Adipose tissue (tissue), 3 donors: ENCODE measurements around the gene SFXN2. TPM values are rescaled to one million over a fixed set of nuclear protein-coding genes. Genes with fewer than 3 reads are reported as not detected.
A peak's percentile ranks its signal among the peaks of the same experiment; 100 is the strongest.

ENCODE experiments used
- H3K27ac ChIP-seq: one replicate; pipeline ENCODE4 v1.5.1; 2013; ENCODE audit warnings: low read depth, low read length
- WGBS, 3 donors: extraction: QIAGEN DNeasy Blood & Tissue Kit; methylation state at CpG; one replicate each; pipeline ENCODE4 v1.1.7; 2013; 5-methylcytosine and 5-hydroxymethylcytosine counted together
- polyA plus RNA-seq, 3 donors: library from polyadenylated mRNA; stranded (reverse); fragments of 200-250 nt; gene quantifications; one replicate each; pipeline ENCODE4 v1.2.3, GENCODE V29; 2013
- donor health status: healthy with polysubstance abuse.
- donor health status: Bipolar disorder and iron deficiency.
- donor health status: healthy.

Gene SFXN2
- polyA plus RNA-seq, 3 donors: 3.0 to 11.5 (median 10.8) TPM

DNA sequence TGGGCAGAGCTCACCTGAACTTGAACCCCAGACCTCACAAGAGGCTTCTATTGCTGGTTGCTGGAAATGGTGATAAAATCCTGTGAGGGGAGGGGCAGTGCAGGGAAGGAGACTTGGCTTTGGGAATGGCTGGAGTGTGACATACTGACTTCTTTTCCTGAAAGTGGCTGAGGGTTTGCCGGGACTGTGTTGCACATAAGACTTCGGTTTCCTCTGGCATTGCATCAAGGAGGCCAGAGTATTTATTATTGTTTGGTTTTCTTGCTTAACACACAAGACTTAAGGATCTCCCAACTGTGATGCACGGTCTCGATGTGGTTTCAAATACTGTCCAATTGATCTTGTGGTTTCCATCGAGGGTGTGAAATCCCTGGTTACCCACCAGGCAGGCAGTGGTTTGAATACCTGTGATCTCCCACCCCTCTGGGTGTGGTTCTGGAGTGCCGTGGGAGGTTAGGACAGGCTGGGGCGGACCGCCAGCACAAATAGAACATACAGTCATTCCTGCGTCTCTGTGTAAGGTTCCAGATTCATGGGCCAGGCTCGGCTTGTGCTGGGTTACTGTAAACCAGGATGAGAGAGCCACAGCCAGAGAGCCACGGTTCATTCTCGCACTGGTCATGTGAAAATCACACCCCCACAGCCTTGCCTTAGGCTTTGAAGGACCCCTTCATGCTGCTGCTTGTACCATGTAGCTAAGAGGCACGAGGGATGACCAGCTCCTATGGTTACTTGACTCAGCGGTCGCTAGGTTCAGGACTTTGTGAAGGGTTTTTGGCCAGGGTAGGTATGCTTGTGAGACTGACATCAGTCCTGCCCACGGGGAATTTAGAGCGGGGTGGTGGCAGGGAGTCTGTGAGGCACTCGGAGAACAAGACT, 68.5 kb downstream of the SFXN2 start:
- 28 to 69% (median 34%) methylated on average over 18 of the region's 18 CpGs for WGBS, 3 donors
- H3K27ac ChIP-seq: peak overlapping the region; percentile 87

DNA sequence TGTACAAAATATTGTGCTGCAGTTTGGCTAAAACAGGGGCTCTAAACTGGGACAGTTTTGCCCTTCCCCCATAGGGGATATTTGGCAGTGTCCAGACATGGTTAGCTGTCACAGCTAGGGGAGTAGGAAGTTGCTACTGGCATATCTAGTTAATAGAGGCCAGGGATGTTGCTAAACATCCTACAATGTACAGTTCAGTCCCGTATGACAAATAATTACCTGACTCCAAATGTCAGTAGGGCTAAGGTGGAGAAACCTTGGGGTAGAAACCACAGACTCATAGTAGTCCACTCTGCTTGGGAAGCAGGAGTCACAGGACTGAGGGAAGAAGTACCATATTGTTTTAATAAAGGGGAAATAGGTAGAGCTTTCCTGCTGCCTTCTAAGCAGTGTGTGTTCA, 69.1 kb downstream of the SFXN2 start:
- 19 to 74% (median 23%) methylated on average over 1 of the region's 1 CpG for WGBS, 3 donors
- H3K27ac ChIP-seq: peak overlapping the region; percentile 87

DNA sequence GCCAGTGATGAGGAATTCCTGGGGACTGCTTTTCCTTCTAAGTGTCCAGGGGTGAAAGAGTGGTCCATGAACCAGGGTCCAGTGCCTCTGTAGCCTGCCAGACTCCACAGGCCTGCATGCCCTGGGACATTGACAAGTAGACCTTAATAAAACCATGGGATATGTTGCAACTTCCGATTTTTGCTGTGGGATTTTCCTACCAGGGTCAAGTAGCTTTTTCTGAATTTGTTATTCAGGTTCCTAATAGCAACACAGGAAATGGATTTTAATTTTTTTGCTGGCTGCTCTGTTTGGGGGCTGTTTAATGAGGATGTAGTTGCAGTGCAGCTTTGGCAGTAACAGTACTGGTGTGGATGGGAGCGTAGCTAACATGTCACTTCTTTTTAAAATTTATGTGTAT, 71.4 kb downstream of the SFXN2 start:
- H3K27ac ChIP-seq: no peak overlapping the region
- WGBS, 3 donors: 10 to 51% (median 20%) methylated on average over 2 of the region's 2 CpGs

DNA sequence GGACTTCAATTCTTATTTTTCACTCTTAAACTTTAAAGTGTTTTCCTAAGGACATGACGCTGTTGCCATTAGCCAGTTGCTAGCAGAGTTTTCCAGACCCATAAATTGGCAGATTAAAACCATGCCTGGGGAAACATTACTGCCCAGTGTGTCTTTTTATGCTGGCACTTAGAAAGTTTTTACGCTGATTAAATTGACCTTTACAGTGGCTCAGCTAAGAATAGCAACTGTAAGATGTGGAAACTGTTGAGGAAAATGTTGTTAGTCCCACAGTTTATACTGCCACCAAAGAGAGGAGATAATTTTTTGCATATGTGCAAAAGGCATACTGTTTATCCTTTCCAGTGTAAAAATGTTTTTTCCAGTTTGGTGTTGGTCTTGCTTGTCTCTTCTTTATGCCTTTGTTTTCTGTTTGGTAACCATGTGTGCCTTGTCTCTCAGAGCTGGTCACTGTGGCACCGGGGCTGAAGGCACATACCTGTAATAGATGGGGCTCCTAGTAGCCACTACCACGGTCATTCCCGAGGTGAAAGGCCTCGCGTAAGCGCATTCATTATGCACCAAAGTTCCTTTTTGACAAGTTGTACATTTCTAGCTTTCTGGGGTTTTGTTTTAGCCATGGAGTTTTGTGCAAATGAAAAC, 77.4 kb downstream of the SFXN2 start:
- WGBS, 3 donors: 81 to 86% (median 85%) methylated on average over 8 of the region's 8 CpGs
- no peak overlapping the region for H3K27ac ChIP-seq

Other genes with a start within 250 kb of the SFXN2 start
- gene ACTR1A, start 211.9 kb upstream of the SFXN2 start, polyA plus RNA-seq: 10 to 100 TPM; 28.7 to 69.2 (median 61.5) TPM
- 1 to 10 TPM; 2.7 to 5.3 (median 3.6) TPM for gene SUFU, start 210.7 kb upstream of the SFXN2 start, polyA plus RNA-seq
- gene TRIM8, start 70.2 kb upstream of the SFXN2 start, polyA plus RNA-seq: 100 to 1,000 TPM in 2 of 3 donors, 10 to 100 TPM in 1; 76.1 to 174 (median 115) TPM
- gene ARL3, start 239 bp upstream of the SFXN2 start, polyA plus RNA-seq: 10 to 100 TPM in 1 of 3 donors, 1 to 10 TPM in 2; 4.9 to 12.6 (median 6.8) TPM
- gene WBP1L, start 29.3 kb downstream of the SFXN2 start, polyA plus RNA-seq: 10 to 100 TPM; 13.4 to 64.1 (median 36.3) TPM
- 1 to 10 TPM in 1 of 3 donors, under 1 TPM in 2; 0.34 to 2.4 (median 0.46) TPM for gene CYP17A1, start 122.8 kb downstream of the SFXN2 start, polyA plus RNA-seq
- 10 to 100 TPM; 21.4 to 37.8 (median 28.0) TPM for gene BORCS7, start 139.6 kb downstream of the SFXN2 start, polyA plus RNA-seq
- gene AS3MT, start 154.8 kb downstream of the SFXN2 start, polyA plus RNA-seq: 10 to 100 TPM in 1 of 3 donors, 1 to 10 TPM in 2; 2.6 to 17.0 (median 7.3) TPM
- 1 to 10 TPM; 1.0 to 3.2 (median 1.9) TPM for gene CNNM2, start 203.7 kb downstream of the SFXN2 start, polyA plus RNA-seq